Trophoblast cell (in vitro differentiated cells and primary cell): ENCODE results near the gene DPP6.

Source experiments
- DNase-seq, 2 donors: peaks; one replicate each; pipeline ENCODE4 v3.0.0-alpha.2; 2016
- H2AFZ ChIP-seq: 2 replicates; pipeline ENCODE4 v1.6.1; 2013; ENCODE audit warnings: low read length, moderate library complexity, mild to moderate bottlenecking; ENCODE audit not compliant: insufficient read depth, poor library complexity
- H2AK5ac ChIP-seq: 2 replicates; pipeline ENCODE4 v1.6.1; 2013; ENCODE audit warnings: mild to moderate bottlenecking, low read length
- H2BK120ac ChIP-seq: 2 replicates; pipeline ENCODE4 v1.6.1; 2013; ENCODE audit warnings: low read length, mild to moderate bottlenecking, moderate library complexity; ENCODE audit not compliant: insufficient read depth, poor library complexity
- H2BK12ac ChIP-seq: 2 replicates; pipeline ENCODE4 v1.6.1; 2013; ENCODE audit warnings: mild to moderate bottlenecking, low read length, moderate library complexity
- H2BK5ac ChIP-seq: 2 replicates; pipeline ENCODE4 v1.6.1; 2013; ENCODE audit warnings: low read length, low read depth, moderate library complexity, mild to moderate bottlenecking; ENCODE audit not compliant: poor library complexity
- H3K14ac ChIP-seq: 2 replicates; pipeline ENCODE4 v1.6.1; 2013; ENCODE audit warnings: mild to moderate bottlenecking, low read length
- H3K18ac ChIP-seq: 2 replicates; pipeline ENCODE4 v1.6.1; 2013; ENCODE audit warnings: mild to moderate bottlenecking, low read length
- H3K23ac ChIP-seq: 2 replicates; pipeline ENCODE4 v1.6.1; 2013; ENCODE audit warnings: low read length
- H3K27ac ChIP-seq: 2 replicates; pipeline ENCODE4 v1.5.1; 2013; ENCODE audit warnings: low read depth, mild to moderate bottlenecking, inconsistent platforms, low read length, moderate library complexity
- H3K27me3 ChIP-seq: 2 replicates; pipeline ENCODE4 v1.6.1; 2013; ENCODE audit warnings: inconsistent platforms, mild to moderate bottlenecking, low read length, moderate library complexity; ENCODE audit not compliant: insufficient read depth
- H3K36me3 ChIP-seq, 2 experiments: 1 replicate in 1 of 2; 2 replicates in 1 of 2; pipeline ENCODE4 v1.6.1; 2013; ENCODE audit warnings: low read length in 2 of 2, mild to moderate bottlenecking in 2 of 2, moderate library complexity in 1 of 2; ENCODE audit not compliant: insufficient read depth in 2 of 2, control insufficient read depth in 1 of 2
- H3K4ac ChIP-seq: 2 replicates; pipeline ENCODE4 v1.6.1; 2013; ENCODE audit warnings: low read depth, mild to moderate bottlenecking, low read length, moderate library complexity
- H3K4me1 ChIP-seq, 2 experiments: 1 replicate in 1 of 2; 2 replicates in 1 of 2; pipeline ENCODE4 v1.6.1; 2013; ENCODE audit warnings: low read length in 2 of 2, mild to moderate bottlenecking in 2 of 2, moderate library complexity in 1 of 2; ENCODE audit not compliant: insufficient read depth in 2 of 2, control insufficient read depth in 1 of 2
- H3K4me2 ChIP-seq: 2 replicates; pipeline ENCODE4 v1.6.1; 2013; ENCODE audit warnings: inconsistent platforms, mild to moderate bottlenecking, low read length, moderate library complexity
- H3K4me3 ChIP-seq: 2 replicates; pipeline ENCODE4 v1.5.1; 2013; ENCODE audit warnings: mild to moderate bottlenecking, low read depth, low read length, inconsistent platforms
- H3K79me1 ChIP-seq: one replicate; pipeline ENCODE4 v1.6.1; 2013; ENCODE audit warnings: low read length
- H3K79me2 ChIP-seq: 2 replicates; pipeline ENCODE4 v1.6.1; 2013; ENCODE audit warnings: low read length, mild to moderate bottlenecking; ENCODE audit not compliant: control insufficient read depth, insufficient read depth, poor library complexity
- H3K9ac ChIP-seq: 2 replicates; pipeline ENCODE4 v1.6.1; 2013; ENCODE audit warnings: mild to moderate bottlenecking, low read length
- H3K9me3 ChIP-seq: 2 replicates; pipeline ENCODE4 v1.6.1; 2013; ENCODE audit warnings: low read depth, mild to moderate bottlenecking, control low read depth, inconsistent platforms, low read length; ENCODE audit not compliant: insufficient read depth
- H4K12ac ChIP-seq: 2 replicates; pipeline ENCODE4 v1.6.1; 2013; ENCODE audit warnings: low read depth, mild to moderate bottlenecking, low read length, moderate library complexity
- H4K8ac ChIP-seq: 2 replicates; pipeline ENCODE4 v1.6.1; 2013; ENCODE audit warnings: low read depth, mild to moderate bottlenecking, low read length, moderate library complexity
- H4K91ac ChIP-seq: one replicate; pipeline ENCODE4 v1.6.1; 2013; ENCODE audit warnings: low read depth, mild to moderate bottlenecking, low read length, moderate library complexity
- WGBS: extraction: QIAGEN DNeasy Blood & Tissue Kit; methylation state at CpG from one replicate; pipeline ENCODE4 v1.1.7; 2013; ENCODE audit warnings: missing lambda C conversion rate; ENCODE audit not compliant: insufficient read length, insufficient coverage; ENCODE audit errors: extremely low coverage; 5-methylcytosine and 5-hydroxymethylcytosine counted together

DPP6 gene

DNA sequence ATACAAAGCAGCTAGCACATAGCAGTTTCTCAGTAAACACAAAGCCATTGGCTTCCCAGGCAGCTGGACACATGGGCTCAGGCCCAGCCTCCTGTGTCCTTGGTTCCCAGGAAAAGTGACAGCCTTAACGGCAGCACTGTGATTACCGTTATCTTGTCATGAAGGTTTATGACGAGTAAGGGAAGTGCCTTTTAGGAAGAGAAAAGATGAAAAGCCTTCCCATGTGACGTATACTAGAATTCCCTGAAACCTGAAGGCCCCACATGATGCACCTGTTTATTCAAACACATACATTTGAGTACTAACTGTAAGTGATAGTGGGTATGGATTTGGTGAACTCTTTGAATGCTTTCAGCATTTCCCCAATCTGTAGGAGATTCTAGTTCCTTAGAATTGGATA, 244.2 kb downstream of the DPP6 start:
- no peaks in the 10 kb centered on the region for H3K4me1 ChIP-seq
- no peak overlapping the region for H2BK12ac ChIP-seq
- no peaks in the 10 kb centered on the region for H3K36me3 ChIP-seq
- no peak overlapping the region for H3K18ac ChIP-seq
- no peaks in the 10 kb centered on the region for H3K79me2 ChIP-seq
- no peak overlapping the region for H3K4ac ChIP-seq
- WGBS: no CpG with 5 or more reads among the region's 4 CpGs
- no peak overlapping the region for H4K91ac ChIP-seq
- DNase-seq: no peak
- no peak overlapping the region for H3K4me2 ChIP-seq
- no peaks in the 10 kb centered on the region for H3K79me1 ChIP-seq
- no peak overlapping the region for H2BK120ac ChIP-seq
- no peaks in the 10 kb centered on the region for H3K27me3 ChIP-seq
- H3K9me3 ChIP-seq: peaks cover 1% of the 10 kb centered on the region
- H3K9ac ChIP-seq: no peak overlapping the region
- no peak overlapping the region for H3K14ac ChIP-seq
- no peak overlapping the region for H3K4me3 ChIP-seq
- no peak overlapping the region for H4K8ac ChIP-seq
- no peak overlapping the region for H2BK5ac ChIP-seq
- H2AK5ac ChIP-seq: no peak overlapping the region
- H2AFZ ChIP-seq: no peak overlapping the region
- H3K23ac ChIP-seq: no peak overlapping the region
- H3K27ac ChIP-seq: no peak overlapping the region
- H4K12ac ChIP-seq: no peak overlapping the region

DNA sequence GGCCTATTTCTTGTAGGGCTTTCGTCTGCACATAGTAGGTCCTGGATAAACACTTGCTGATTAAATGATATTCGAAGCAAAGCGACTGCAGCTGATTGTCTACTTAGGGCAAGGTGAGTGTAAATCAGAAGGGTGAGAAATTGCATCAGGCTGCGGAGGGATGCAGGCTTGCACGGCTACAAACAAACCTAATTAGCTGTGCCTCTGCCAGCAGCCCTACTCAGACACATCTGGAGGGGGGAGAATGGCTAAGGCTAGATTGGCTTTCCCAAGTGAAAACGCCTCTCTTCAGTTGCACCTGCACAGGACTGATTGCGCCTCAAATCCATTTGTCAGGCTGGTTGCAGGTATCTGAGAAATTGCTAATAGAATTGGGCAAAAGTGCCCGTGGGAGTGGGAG, 247.5 kb downstream of the DPP6 start:
- Histone ChIP-seq H3K4me2 (no peak overlapping the region), H3K9me3 (peaks cover 1% of the 10 kb centered on the region), H3K14ac (no peak overlapping the region), H2AFZ (no peak overlapping the region), H2AK5ac (no peak overlapping the region), H4K8ac (no peak overlapping the region), H3K4me1 (peaks cover 0 to 1% of the 10 kb centered on the region in 2 experiments), H4K91ac (no peak overlapping the region), H3K4ac (no peak overlapping the region), H3K23ac (no peak overlapping the region), H2BK12ac (no peak overlapping the region), H3K36me3 (no peaks in the 10 kb centered on the region), H4K12ac (no peak overlapping the region), H3K4me3 (no peak overlapping the region), H2BK120ac (no peak overlapping the region), H3K79me2 (no peaks in the 10 kb centered on the region), H2BK5ac (no peak overlapping the region), H3K79me1 (no peaks in the 10 kb centered on the region), H3K9ac (no peak overlapping the region), H3K18ac (no peak overlapping the region), H3K27ac (no peak overlapping the region), H3K27me3 (peaks cover 2% of the 10 kb centered on the region)
- WGBS: no CpG with 5 or more reads among the region's 8 CpGs
- DNase-seq: no peak

DNA sequence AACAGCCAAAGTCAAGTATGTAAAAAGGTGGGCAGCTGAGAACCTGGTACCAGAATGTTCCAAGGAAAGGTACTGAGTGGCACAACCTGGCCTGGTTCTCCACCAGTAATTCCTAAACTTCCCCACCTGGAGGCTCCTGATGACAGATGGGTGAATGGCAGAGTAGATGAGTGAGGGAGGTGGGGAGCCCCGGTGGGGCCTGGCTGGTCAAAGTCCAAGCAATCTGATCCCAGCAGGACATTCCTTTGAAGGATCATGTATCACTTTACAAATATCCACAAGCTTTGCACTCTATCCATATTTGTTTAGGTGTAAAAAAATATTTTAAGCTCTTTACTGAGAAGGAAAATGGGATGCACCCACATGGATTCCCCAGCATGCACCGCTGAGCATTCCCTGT, 250.2 kb downstream of the DPP6 start:
- Histone ChIP-seq H4K91ac (no peak overlapping the region), H3K9ac (no peak overlapping the region), H3K4me1 (peaks cover 0 to 1% of the 10 kb centered on the region in 2 experiments), H3K79me1 (no peaks in the 10 kb centered on the region), H4K12ac (no peak overlapping the region), H3K9me3 (no peaks in the 10 kb centered on the region), H2AFZ (no peak overlapping the region), H3K79me2 (no peaks in the 10 kb centered on the region), H3K4me2 (no peak overlapping the region), H2BK5ac (no peak overlapping the region), H3K18ac (no peak overlapping the region), H3K4me3 (no peak overlapping the region), H3K4ac (no peak overlapping the region), H3K14ac (no peak overlapping the region), H2BK12ac (no peak overlapping the region), H2BK120ac (no peak overlapping the region), H2AK5ac (no peak overlapping the region), H3K23ac (no peak overlapping the region), H3K27me3 (peaks cover 14% of the 10 kb centered on the region), H4K8ac (no peak overlapping the region), H3K27ac (no peak overlapping the region), H3K36me3 (no peaks in the 10 kb centered on the region)
- no CpG with 5 or more reads among the region's 2 CpGs for WGBS
- DNase-seq: no peak

DNA sequence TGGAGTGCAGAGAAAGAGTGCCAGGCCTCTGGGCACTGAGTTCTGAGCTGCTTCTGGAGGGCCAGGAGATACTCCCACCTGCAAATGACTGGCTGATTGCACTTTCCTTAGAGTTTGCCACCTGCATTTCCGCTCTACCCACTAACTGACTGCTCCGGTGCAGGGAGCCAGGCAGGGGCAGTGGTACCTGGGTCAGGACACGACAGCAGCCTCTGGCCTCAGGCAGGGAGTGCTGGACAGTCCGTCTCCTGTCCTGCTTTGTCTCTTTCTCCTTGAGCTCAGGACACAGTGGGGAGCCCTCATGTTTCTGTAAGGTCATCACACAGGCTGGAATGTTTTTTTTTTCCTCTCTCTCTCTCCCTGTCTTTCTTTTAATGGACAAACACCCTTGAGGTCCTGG, 252.0 kb downstream of the DPP6 start:
- peaks cover 0 to 1% of the 10 kb centered on the region in 2 experiments for H3K4me1 ChIP-seq
- no peaks in the 10 kb centered on the region for H3K79me2 ChIP-seq
- no peak overlapping the region for H3K4me2 ChIP-seq
- H3K79me1 ChIP-seq: no peaks in the 10 kb centered on the region
- no peak overlapping the region for H4K12ac ChIP-seq
- no peak overlapping the region for H3K4ac ChIP-seq
- H2BK5ac ChIP-seq: no peak overlapping the region
- H4K8ac ChIP-seq: no peak overlapping the region
- H3K9ac ChIP-seq: no peak overlapping the region
- H2BK12ac ChIP-seq: no peak overlapping the region
- H4K91ac ChIP-seq: no peak overlapping the region
- DNase-seq: no peak
- no peak overlapping the region for H2AFZ ChIP-seq
- H3K27ac ChIP-seq: no peak overlapping the region
- H3K36me3 ChIP-seq: no peaks in the 10 kb centered on the region
- no peak overlapping the region for H3K4me3 ChIP-seq
- no peak overlapping the region for H3K18ac ChIP-seq
- peaks cover 14% of the 10 kb centered on the region for H3K27me3 ChIP-seq
- H2BK120ac ChIP-seq: no peak overlapping the region
- no peaks in the 10 kb centered on the region for H3K9me3 ChIP-seq
- no peak overlapping the region for H3K23ac ChIP-seq
- WGBS: no CpG with 5 or more reads among the region's 4 CpGs
- H3K14ac ChIP-seq: no peak overlapping the region
- no peak overlapping the region for H2AK5ac ChIP-seq
